NOMO-1 treated with DMSO at 0.1 percent for 48 hours (cell line): ENCODE measurements around the gene HORMAD2.

ENCODE experiments used
- DNase-seq: peaks from one replicate; lab custom pipeline; 2025; ENCODE audit not compliant: unreplicated experiment; lab: John Stamatoyannopoulos, UW

Gene HORMAD2

GRCh38 chr22:30224161-30224857 lies 144.0 kb downstream of the HORMAD2 start:
- DNase-seq: peak; percentile 37

- DNase-seq: no peak
Measured at GRCh38 chr22:30225220-30225927, 145.1 kb downstream of the HORMAD2 start.

- no peak for DNase-seq
Measured at GRCh38 chr22:30226192-30226832, 146.0 kb downstream of the HORMAD2 start.
